ENCODE measurements around the gene BCL7A.

DNA sequence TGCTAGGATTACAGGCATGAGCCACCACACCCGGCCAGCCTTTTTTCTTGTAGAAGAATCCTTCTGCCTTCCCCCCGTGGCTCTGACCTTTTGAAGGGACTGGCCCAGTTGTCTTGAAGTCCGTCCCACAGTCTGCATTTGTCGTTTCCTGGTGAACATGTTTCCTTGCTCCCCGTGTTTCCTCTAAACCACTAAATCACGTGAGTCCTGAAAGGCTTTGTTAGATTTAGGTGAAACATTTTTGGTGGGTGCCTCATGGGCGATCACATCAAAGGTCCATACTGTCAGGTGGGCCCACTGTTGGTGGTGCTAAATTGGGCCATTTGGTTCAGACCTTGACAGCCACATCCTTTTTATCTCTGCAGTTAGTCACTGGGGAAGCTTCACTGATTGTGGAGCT lies 83.2 kb downstream of the BCL7A start:
- no peak for TF ChIP-seq POLR2AphosphoS5 (IDR thresholded peaks at IDR 0.05; ENCODE audit: low read depth, low read length)
- no peak for TF ChIP-seq REST (IDR thresholded peaks at IDR 0.05; ENCODE audit: insufficient read depth in 1 of 2, low read depth in 2 of 2, low read length in 2 of 2)
- TF ChIP-seq TAF1 (IDR thresholded peaks at IDR 0.05; ENCODE audit: borderline replicate concordance, insufficient read depth, low read length): no peak
- TF ChIP-seq SIN3A (IDR thresholded peaks at IDR 0.05; ENCODE audit: borderline replicate concordance, insufficient read depth, low read length): no peak
